ENCODE measurements around the gene NPAS3.

Gene NPAS3

GRCh38 chr14:33188880-33189279, 250.2 kb downstream of the NPAS3 start:
- DNase-seq, result no peak

- DNase-seq, result no peak
Measured at GRCh38 chr14:33191855-33192254, 253.2 kb downstream of the NPAS3 start.

- DNase-seq, result no peak
Measured at GRCh38 chr14:33194551-33194950, 255.9 kb downstream of the NPAS3 start.

GRCh38 chr14:33198684-33199083, 260.0 kb downstream of the NPAS3 start:
- no peak for DNase-seq

- no peak for DNase-seq
Measured at GRCh38 chr14:33201116-33201515, 262.4 kb downstream of the NPAS3 start.

- no peak for DNase-seq
Measured at GRCh38 chr14:33206981-33207380, 268.3 kb downstream of the NPAS3 start.

GRCh38 chr14:33207467-33208017, 268.9 kb downstream of the NPAS3 start:
- no peak for DNase-seq

GRCh38 chr14:33210311-33210710, 271.6 kb downstream of the NPAS3 start:
- DNase-seq, result peak in 1 of 3 donors; percentile 3

GRCh38 chr14:33218026-33218425, 279.3 kb downstream of the NPAS3 start:
- DNase-seq, result no peak

GRCh38 chr14:33219957-33220356, 281.3 kb downstream of the NPAS3 start:
- no peak for DNase-seq

- DNase-seq, result no peak
Measured at GRCh38 chr14:33229269-33229929, 290.7 kb downstream of the NPAS3 start.

- no peak for DNase-seq
Measured at GRCh38 chr14:33230021-33230420, 291.3 kb downstream of the NPAS3 start.

- no peak for DNase-seq
Measured at GRCh38 chr14:33232031-33232430, 293.4 kb downstream of the NPAS3 start.

GRCh38 chr14:33237115-33237740, 298.5 kb downstream of the NPAS3 start:
- DNase-seq, result no peak

- no peak for DNase-seq
Measured at GRCh38 chr14:33239465-33239864, 300.8 kb downstream of the NPAS3 start.

GRCh38 chr14:33240466-33240865, 301.8 kb downstream of the NPAS3 start:
- no peak for DNase-seq

- DNase-seq, result no peak
Measured at GRCh38 chr14:33241331-33241730, 302.7 kb downstream of the NPAS3 start.

GRCh38 chr14:33249233-33249820, 310.6 kb downstream of the NPAS3 start:
- DNase-seq, result no peak

GRCh38 chr14:33250963-33251362, 312.3 kb downstream of the NPAS3 start:
- no peak for DNase-seq

GRCh38 chr14:33254342-33254741, 315.7 kb downstream of the NPAS3 start:
- DNase-seq, result no peak

GRCh38 chr14:33254861-33255395, 316.2 kb downstream of the NPAS3 start:
- no peak for DNase-seq

- DNase-seq, result no peak
Measured at GRCh38 chr14:33257796-33258195, 319.1 kb downstream of the NPAS3 start.

- DNase-seq, result no peak
Measured at GRCh38 chr14:33259764-33260163, 321.1 kb downstream of the NPAS3 start.

- DNase-seq, result no peak
Measured at GRCh38 chr14:33271216-33271615, 332.5 kb downstream of the NPAS3 start.
